ENCODE results near the gene SHLD1. TPM values are rescaled to one million over a fixed set of nuclear protein-coding genes. Genes with fewer than 3 reads are reported as not detected.

Gene SHLD1
- total RNA-seq, 1 donor from 2014 or later = 6.9 TPM

DNA sequence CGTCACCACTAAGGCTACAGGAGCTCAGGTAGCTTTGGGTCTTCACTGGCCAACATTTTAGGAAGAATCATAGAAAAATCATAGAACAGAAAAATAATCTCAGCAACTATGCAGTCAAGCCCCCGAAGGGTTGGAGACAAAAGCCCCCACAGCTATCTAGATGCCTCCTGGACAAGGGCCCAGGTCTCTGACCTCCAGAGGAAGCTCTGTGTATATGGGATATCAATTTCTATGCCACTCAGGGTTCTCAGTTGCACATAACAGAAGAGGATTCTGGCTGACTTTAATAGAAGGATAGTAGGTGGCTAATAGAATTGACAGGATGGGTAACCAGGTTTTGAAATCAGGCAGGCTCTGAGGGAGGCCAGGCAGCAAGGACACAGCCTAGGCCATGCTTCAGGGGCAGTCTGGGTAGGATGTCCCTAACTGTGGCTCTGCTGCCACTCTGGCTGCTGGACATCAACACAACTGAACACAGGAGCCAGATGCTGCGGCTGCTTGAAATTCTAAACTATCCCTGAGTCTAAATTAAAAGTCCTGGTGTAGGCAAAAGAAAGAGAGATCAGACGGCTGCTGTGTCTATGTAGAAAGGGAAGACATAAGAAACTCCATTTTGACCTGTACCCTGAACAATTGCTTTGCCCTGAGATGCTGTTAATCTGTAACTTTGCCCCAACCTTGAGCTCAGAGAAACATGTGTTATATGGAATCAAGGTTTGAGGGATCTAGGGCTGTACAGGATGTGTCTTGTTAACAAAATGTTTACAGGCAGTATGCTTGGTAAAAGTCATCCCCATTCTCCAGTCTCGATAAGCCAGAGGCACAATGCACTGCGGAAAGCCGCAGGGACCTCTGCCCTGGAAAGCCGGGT is 134.5 kb downstream of the SHLD1 start:
- no peak for DNase-seq (ENCODE audit: low read depth, low spot score)
- Mint-ChIP-seq H3K9me3 (no peaks in the 10 kb centered on the region), H3K4me1 (no peaks in the 10 kb centered on the region)

GRCh38 chr20:5885866-5886265 is 135.7 kb downstream of the SHLD1 start:
- peaks cover 32% of the 10 kb centered on the region for H3K27me3 Mint-ChIP-seq (ENCODE audit: low read depth)
- H3K9me3 Mint-ChIP-seq = no peaks in the 10 kb centered on the region
- no peak overlapping the region for H3K4me3 Mint-ChIP-seq
- no peaks in the 10 kb centered on the region for H3K36me3 Mint-ChIP-seq (ENCODE audit: low read depth)
- no peak overlapping the region for H3K27ac Mint-ChIP-seq (ENCODE audit: unreplicated experiment)
- TF ChIP-seq, protein P1, sequence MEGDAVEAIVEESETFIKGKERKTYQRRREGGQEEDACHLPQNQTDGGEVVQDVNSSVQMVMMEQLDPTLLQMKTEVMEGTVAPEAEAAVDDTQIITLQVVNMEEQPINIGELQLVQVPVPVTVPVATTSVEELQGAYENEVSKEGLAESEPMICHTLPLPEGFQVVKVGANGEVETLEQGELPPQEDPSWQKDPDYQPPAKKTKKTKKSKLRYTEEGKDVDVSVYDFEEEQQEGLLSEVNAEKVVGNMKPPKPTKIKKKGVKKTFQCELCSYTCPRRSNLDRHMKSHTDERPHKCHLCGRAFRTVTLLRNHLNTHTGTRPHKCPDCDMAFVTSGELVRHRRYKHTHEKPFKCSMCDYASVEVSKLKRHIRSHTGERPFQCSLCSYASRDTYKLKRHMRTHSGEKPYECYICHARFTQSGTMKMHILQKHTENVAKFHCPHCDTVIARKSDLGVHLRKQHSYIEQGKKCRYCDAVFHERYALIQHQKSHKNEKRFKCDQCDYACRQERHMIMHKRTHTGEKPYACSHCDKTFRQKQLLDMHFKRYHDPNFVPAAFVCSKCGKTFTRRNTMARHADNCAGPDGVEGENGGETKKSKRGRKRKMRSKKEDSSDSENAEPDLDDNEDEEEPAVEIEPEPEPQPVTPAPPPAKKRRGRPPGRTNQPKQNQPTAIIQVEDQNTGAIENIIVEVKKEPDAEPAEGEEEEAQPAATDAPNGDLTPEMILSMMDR (conservative IDR thresholded peaks at IDR 0.05) = no peak
- DNase-seq (ENCODE audit: low read depth, low spot score) = no peak
- no peaks in the 10 kb centered on the region for H3K4me1 Mint-ChIP-seq

More for the DNA sequence above, 134.5 kb downstream of the SHLD1 start:
- peaks cover 33% of the 10 kb centered on the region for H3K27me3 Mint-ChIP-seq (ENCODE audit: low read depth)
- H3K4me3 Mint-ChIP-seq = no peak overlapping the region
- H3K36me3 Mint-ChIP-seq (ENCODE audit: low read depth) = no peaks in the 10 kb centered on the region
- H3K27ac Mint-ChIP-seq (ENCODE audit: unreplicated experiment) = no peak overlapping the region
- TF ChIP-seq, protein P1 (conservative IDR thresholded peaks at IDR 0.05) = no peak

GRCh38 chr20:5886788-5887187 is 136.6 kb downstream of the SHLD1 start:
- Mint-ChIP-seq H3K4me1 (no peaks in the 10 kb centered on the region), H3K36me3 (ENCODE audit: low read depth) (no peaks in the 10 kb centered on the region), H3K27ac (ENCODE audit: unreplicated experiment) (no peak overlapping the region), H3K27me3 (ENCODE audit: low read depth) (peaks cover 27% of the 10 kb centered on the region), H3K4me3 (no peak overlapping the region), H3K9me3 (no peaks in the 10 kb centered on the region)
- TF ChIP-seq, protein P1 (conservative IDR thresholded peaks at IDR 0.05) = no peak
- DNase-seq (ENCODE audit: low read depth, low spot score) = no peak

GRCh38 chr20:5887386-5887785 is 137.2 kb downstream of the SHLD1 start:
- no peak for DNase-seq (ENCODE audit: low read depth, low spot score)
- H3K9me3 Mint-ChIP-seq = no peaks in the 10 kb centered on the region
- H3K27ac Mint-ChIP-seq (ENCODE audit: unreplicated experiment) = no peak overlapping the region
- H3K4me3 Mint-ChIP-seq = no peak overlapping the region
- no peaks in the 10 kb centered on the region for H3K4me1 Mint-ChIP-seq
- peaks cover 22% of the 10 kb centered on the region for H3K27me3 Mint-ChIP-seq (ENCODE audit: low read depth)
- no peaks in the 10 kb centered on the region for H3K36me3 Mint-ChIP-seq (ENCODE audit: low read depth)
- TF ChIP-seq, protein P1 (conservative IDR thresholded peaks at IDR 0.05) = no peak

- peaks cover 21% of the 10 kb centered on the region for H3K27me3 Mint-ChIP-seq (ENCODE audit: low read depth)
- TF ChIP-seq, protein P1 (conservative IDR thresholded peaks at IDR 0.05) = no peak
- no peak for DNase-seq (ENCODE audit: low read depth, low spot score)
- no peaks in the 10 kb centered on the region for H3K36me3 Mint-ChIP-seq (ENCODE audit: low read depth)
- no peaks in the 10 kb centered on the region for H3K9me3 Mint-ChIP-seq
- no peaks in the 10 kb centered on the region for H3K4me1 Mint-ChIP-seq
- no peak overlapping the region for H3K27ac Mint-ChIP-seq (ENCODE audit: unreplicated experiment)
- no peak overlapping the region for H3K4me3 Mint-ChIP-seq
Observed at GRCh38 chr20:5888041-5888440, 137.8 kb downstream of the SHLD1 start.
